Measurements from ENCODE around the gene ADISSP. TPM values are rescaled to one million over a fixed set of nuclear protein-coding genes. Genes with fewer than 3 reads are reported as not detected.
A peak's percentile ranks its signal among the peaks of the same experiment; 100 is the strongest.

ADISSP gene
- total and polyA plus RNA-seq, 8 donors: 19.4 to 37.3 (median 29.4) TPM

DNA sequence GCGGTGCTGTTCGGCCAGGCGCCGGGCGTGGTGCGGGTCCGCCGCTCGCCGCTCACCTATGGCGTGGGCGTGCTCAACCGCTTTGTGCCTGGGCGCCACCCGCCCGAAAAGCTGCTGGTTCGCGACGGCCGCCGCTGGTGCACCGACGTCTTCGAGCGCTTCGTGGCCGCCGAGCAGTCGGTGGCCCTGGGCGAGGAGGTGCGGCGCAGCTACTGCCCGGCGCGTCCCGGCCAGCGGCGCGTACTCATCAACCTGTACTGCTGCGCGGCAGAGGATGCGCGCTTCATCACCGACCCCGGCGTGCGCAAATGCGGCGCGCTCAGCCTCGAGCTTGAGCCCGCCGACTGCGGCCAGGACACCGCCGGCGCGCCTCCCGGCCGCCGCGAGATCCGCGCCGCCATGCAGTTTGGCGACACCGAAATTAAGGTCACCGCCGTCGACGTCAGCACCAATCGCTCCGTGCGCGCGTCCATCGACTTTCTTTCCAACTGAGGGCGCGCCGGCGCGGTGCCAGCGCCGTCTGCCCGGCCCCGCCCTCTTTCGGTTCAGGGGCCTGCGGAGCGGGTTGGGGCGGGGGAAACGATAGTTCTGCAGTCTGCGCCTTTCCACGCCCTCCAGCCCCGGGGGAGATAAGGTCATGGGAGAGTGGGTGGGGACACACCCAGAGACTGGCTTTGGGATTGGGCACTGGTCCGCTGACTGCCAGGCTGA is 15.7 kb downstream of the ADISSP start:
- TF ChIP-seq, protein P1, sequence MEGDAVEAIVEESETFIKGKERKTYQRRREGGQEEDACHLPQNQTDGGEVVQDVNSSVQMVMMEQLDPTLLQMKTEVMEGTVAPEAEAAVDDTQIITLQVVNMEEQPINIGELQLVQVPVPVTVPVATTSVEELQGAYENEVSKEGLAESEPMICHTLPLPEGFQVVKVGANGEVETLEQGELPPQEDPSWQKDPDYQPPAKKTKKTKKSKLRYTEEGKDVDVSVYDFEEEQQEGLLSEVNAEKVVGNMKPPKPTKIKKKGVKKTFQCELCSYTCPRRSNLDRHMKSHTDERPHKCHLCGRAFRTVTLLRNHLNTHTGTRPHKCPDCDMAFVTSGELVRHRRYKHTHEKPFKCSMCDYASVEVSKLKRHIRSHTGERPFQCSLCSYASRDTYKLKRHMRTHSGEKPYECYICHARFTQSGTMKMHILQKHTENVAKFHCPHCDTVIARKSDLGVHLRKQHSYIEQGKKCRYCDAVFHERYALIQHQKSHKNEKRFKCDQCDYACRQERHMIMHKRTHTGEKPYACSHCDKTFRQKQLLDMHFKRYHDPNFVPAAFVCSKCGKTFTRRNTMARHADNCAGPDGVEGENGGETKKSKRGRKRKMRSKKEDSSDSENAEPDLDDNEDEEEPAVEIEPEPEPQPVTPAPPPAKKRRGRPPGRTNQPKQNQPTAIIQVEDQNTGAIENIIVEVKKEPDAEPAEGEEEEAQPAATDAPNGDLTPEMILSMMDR (IDR thresholded peaks at IDR 0.05): no peak
- peaks cover 0 to 35% of the 10 kb centered on the region in 2 donors for H3K4me1 ChIP-seq
- peaks cover 0 to 68% of the 10 kb centered on the region in 2 donors for H3K36me3 ChIP-seq
- ATAC-seq: peak; percentile 51
- DNase-seq: peak in 2 of 4 donors; percentile 50 to 59
- intact Hi-C loops (cut with DNase I): no loop called here
- no peak overlapping the region for H3K27ac ChIP-seq
- no peaks in the 10 kb centered on the region for H3K9me3 ChIP-seq
- H3K4me3 ChIP-seq: peak overlapping the region; percentile 4 to 47
- H3K27me3 ChIP-seq: peaks cover 0 to 44% of the 10 kb centered on the region in 2 donors

DNA sequence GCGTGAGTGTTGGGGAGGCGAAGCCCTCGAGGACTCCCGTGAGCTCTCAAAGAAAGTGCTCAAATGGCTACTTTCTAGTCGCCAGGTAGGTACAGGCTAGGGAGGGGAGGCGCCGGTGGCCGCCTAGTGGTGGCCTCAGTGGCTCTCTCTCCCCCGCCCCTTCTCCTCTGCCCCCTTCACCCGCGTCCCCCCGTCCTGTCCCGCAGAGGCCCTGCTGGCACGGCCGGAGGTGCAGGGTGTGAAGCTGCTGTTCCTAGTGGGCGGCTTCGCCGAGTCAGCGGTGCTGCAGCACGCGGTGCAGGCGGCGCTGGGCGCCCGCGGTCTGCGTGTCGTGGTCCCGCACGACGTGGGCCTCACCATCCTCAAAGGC is 16.3 kb downstream of the ADISSP start:
- DNase-seq: no peak

DNA sequence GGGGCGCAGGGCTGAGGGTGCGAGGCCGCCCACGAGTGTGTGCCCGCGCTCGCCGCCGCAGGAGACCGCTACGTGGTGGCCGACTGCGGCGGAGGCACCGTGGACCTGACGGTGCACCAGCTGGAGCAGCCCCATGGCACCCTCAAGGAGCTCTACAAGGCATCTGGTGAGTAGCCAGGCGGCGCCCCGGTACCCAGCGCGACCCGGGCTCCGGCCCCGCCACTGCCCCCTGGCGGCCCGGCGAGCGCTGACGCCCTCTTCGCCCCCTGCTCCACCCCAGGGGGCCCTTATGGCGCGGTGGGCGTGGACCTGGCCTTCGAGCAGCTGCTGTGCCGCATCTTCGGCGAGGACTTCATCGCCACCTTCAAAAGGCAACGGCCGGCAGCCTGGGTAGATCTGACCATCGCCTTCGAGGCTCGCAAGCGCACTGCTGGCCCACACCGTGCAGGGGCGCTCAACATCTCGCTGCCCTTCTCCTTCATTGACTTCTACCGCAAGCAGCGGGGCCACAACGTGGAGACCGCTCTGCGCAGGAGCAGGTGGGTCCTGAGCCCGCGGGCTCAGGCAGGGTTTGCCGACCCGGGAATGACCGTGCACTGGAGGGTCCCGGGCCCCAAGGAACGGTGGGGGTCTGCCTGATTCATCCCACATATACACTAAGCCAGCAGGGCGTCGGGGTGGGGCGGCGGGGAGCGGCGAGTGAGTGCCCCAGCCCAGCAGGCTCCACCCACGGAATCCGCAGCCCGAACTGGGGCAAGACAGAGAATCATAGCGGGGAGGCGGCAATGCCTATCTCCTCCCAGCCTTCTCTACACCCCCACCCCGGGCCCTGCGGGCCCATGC is 17.6 kb downstream of the ADISSP start:
- peak in 1 of 4 donors; percentile 87 for DNase-seq
- Histone ChIP-seq H3K27ac (no peak overlapping the region), H3K36me3 (peaks cover 0 to 54% of the 10 kb centered on the region in 2 donors), H3K27me3 (peaks cover 0 to 52% of the 10 kb centered on the region in 2 donors), H3K9me3 (no peaks in the 10 kb centered on the region), H3K4me3 (no peak overlapping the region), H3K4me1 (peaks cover 0 to 42% of the 10 kb centered on the region in 2 donors)
- TF ChIP-seq, protein P1 (IDR thresholded peaks at IDR 0.05): peak; percentile 46 to 73
- ATAC-seq: peak; percentile 17
- intact Hi-C loops (cut with DNase I): no loop called here

More for the DNA sequence above, 16.3 kb downstream of the ADISSP start:
- Histone ChIP-seq H3K9me3 (no peaks in the 10 kb centered on the region), H3K27me3 (peaks cover 0 to 44% of the 10 kb centered on the region in 2 donors), H3K4me1 (peaks cover 0 to 35% of the 10 kb centered on the region in 2 donors), H3K27ac (no peak overlapping the region), H3K4me3 (peak overlapping the region in 1 of 2 donors; percentile 47), H3K36me3 (peaks cover 0 to 65% of the 10 kb centered on the region in 2 donors)
- intact Hi-C loops (cut with DNase I): no loop called here
- TF ChIP-seq, protein P1 (IDR thresholded peaks at IDR 0.05): no peak
- ATAC-seq: no peak

DNA sequence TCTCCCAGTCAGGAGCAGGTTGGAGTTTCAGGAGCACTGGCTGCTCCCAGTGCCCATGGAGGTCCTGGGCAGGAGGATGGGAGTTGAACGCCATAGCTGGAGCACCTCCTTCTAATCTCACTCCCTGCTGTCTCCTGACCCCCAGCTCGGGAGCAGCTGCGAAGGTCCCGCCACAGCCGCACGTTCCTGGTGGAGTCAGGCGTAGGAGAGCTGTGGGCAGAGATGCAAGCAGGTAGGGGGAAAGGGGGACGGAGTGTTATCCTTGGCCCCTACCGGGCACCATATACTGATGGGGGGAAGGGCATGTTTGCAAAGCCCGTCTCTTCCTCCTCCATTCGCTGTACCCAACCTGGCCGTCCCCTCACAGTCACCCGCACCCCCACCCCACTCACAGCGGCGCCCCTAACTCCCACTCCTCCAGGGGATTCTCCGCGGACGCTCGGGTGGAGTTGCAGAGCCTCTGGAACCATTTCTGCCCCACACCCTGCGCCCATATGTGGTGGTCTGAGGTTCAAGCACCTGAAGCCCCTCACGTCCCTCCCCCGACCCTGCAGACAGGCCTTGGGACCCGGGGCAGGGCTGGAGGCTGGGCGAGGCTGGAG is 18.4 kb downstream of the ADISSP start:
- TF ChIP-seq, protein P1 (IDR thresholded peaks at IDR 0.05): no peak

More for the DNA sequence above, 18.4 kb downstream of the ADISSP start:
- intact Hi-C loops (cut with DNase I): no loop called here
- DNase-seq (peak in 1 of 4 donors; percentile 55), ATAC-seq (no peak)
- Histone ChIP-seq H3K4me1 (peaks cover 0 to 49% of the 10 kb centered on the region in 2 donors), H3K27ac (no peak overlapping the region), H3K36me3 (peaks cover 0 to 48% of the 10 kb centered on the region in 2 donors), H3K27me3 (peaks cover 0 to 58% of the 10 kb centered on the region in 2 donors), H3K9me3 (no peaks in the 10 kb centered on the region), H3K4me3 (no peak overlapping the region)
